A549 treated with RU486 at 1 μM for 4 hours (cell line): ENCODE results near the gene PREP. TPM values are rescaled to one million over a fixed set of nuclear protein-coding genes. Genes with fewer than 3 reads are reported as not detected.

Experiments used
- total RNA-seq: library from RNA; stranded (reverse); fragments of 200-300 nt; extraction: Qiagen RNA extraction; gene quantifications from 5 replicates; pipeline ENCODE4 v1.2.3, GENCODE V29; 2022; ENCODE audit warnings: low read depth

The PREP gene
- total RNA-seq, result 33.5 to 39.3 TPM (median 34.4 TPM) in 5 replicates

DNA sequence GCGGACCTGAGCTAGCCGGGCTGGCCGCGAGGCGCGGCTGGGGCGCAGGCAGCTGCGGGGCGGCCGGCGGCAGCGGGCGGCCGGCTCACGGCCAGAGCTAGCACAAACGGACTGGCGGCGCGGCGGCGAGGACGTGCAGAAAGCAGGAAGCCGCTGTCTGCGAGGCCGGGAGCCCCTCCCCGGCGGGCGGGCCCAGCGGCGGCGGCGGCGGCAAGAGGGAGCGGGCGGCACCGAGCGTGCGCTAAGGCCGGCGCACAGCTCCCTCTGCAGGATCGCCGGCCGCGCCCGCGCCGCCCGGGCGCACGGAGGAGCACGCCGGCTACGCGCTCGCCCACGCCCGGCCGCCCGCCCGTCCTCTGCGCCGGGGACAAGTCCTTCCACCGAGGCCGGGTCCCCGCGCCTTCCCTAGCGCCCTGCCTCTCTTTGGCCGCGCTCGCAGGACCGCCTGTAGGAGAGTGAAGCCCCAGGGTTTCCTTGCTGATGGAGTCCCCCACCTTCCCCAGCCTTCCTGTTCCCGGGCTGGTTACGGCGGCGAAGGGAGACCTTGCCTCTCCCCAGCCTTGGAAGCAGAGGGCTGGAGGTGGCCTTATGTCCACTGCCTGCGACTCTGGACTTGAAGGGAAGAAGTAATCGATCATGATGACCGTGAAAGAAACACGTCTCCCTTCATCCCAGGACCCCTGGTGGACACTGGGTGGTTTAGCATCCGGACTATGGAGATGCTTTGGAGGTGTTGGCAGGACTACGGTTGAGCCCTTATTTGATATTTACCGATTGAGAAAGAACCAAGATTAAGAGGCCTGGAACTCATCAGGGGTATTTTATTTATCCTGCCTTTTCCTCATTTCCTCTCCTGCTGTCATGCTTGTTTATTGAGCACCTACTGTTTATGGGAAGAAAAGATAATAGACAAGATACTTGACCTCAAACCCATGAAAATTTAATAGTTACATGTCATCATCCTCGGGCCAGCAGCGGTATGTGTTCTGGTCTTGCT is at the start of gene PREP:
Gene PREP, minus strand, starts transcription at position 144 of the 997 bp plus-strand sequence. CDS start 191 bp downstream, outside the sequence.

Other genes with a start within 250 kb of the PREP start
- gene POPDC3, start 223.1 kb downstream of the PREP start, total RNA-seq, result 21.6 to 30.9 TPM (median 29.2 TPM) in 5 replicates